HL-60 (cell line): Measurements from ENCODE around the gene IQGAP2.

Experiments used
- DNase-seq, 2 experiments: peaks; one replicate each; pipeline ENCODE4 v3.0.0-alpha.2; 2010 to 2020; ENCODE audit warnings: low read depth in 1 of 2, low spot score in 1 of 2
- H3K27ac ChIP-seq: fragments of 250-450 bp; sonication (Bioruptor Pico); replicated peaks from 2 replicates; pipeline ENCODE4 v1.5.1; 2020; ENCODE audit warnings: mild to moderate bottlenecking, moderate library complexity
- H3K27me3 ChIP-seq: fragments of 250-450 bp; sonication (Bioruptor Pico); 2 replicates; pipeline ENCODE4 v1.5.1; 2021; ENCODE audit warnings: mild to moderate bottlenecking, moderate library complexity; ENCODE audit not compliant: insufficient read depth, poor library complexity, severe bottlenecking
- H3K4me3 ChIP-seq: replicated peaks from 2 replicates; pipeline ENCODE4 v1.5.1; 2011; ENCODE audit warnings: mild to moderate bottlenecking, control low read depth, low read length; ENCODE audit not compliant: insufficient read depth
- GABPA ChIP-seq: IDR thresholded peaks from 2 replicates; pipeline ENCODE4 v1.6.1; 2012; ENCODE audit warnings: low read depth
- POLR2AphosphoS5 ChIP-seq: IDR thresholded peaks from 2 replicates; pipeline ENCODE4 v1.6.1; 2012; ENCODE audit warnings: low read depth
- SPI1 ChIP-seq: IDR thresholded peaks from 2 replicates; pipeline ENCODE4 v1.6.1; 2012; ENCODE audit warnings: low read depth, mild to moderate bottlenecking, borderline replicate concordance
- TF ChIP-seq, protein P1 (sequence below): IDR thresholded peaks from one replicate; pipeline ENCODE4 v1.5.1; 2011; ENCODE audit warnings: low read length, control low read depth, inconsistent platforms; ENCODE audit not compliant: insufficient read depth
- TF ChIP-seq, protein P2 (sequence below): IDR thresholded peaks from 2 replicates; pipeline ENCODE4 v1.6.1; 2012; ENCODE audit warnings: low read depth; ENCODE audit not compliant: insufficient replicate concordance

The IQGAP2 gene

DNA sequence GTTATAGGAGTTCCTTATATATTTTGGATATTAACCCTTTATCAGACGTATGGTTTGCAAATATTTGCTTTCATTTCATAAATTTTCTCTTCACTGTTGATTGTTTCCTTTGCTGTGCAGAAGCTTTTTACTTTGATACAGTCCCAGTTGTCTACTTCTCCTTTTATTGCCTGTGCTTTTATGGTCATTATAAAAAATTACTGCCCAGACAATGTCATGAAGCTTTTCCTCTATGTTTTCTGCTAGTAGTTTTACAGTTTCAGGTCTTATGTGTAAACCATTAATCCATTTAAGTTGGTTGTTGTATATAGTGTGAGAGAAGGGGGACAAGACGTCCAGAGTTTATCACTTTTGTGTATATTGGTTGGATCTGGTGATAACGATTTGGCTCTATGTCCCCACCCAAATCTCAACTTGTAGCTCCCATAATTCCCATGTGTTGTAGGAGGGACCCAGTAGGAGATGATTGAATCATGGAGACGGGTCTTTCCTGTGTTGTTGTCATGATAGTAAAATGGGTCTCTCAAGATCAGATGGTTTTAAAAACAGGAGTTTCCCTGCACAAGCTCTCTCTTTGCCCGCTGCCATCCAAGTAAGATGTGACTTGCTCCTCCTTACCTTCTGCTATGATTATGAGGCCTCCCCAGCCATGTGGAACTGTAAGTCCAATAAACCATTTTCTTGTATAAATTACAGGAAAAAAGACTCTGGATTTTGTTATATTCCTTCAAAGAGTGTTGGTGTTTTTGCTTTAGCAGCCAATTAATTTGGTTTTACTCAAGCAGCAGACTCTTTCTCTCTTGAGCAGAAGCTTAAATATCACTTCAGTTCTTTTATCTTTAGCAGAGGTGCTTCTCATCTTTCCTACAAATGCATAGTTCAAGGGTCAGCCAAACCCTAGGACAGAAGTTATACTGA, 326.5 kb downstream of the IQGAP2 start:
- DNase-seq = no peak
- no peaks in the 10 kb centered on the region for H3K27me3 ChIP-seq
- H3K27ac ChIP-seq = no peak overlapping the region
- TF ChIP-seq, protein P1, sequence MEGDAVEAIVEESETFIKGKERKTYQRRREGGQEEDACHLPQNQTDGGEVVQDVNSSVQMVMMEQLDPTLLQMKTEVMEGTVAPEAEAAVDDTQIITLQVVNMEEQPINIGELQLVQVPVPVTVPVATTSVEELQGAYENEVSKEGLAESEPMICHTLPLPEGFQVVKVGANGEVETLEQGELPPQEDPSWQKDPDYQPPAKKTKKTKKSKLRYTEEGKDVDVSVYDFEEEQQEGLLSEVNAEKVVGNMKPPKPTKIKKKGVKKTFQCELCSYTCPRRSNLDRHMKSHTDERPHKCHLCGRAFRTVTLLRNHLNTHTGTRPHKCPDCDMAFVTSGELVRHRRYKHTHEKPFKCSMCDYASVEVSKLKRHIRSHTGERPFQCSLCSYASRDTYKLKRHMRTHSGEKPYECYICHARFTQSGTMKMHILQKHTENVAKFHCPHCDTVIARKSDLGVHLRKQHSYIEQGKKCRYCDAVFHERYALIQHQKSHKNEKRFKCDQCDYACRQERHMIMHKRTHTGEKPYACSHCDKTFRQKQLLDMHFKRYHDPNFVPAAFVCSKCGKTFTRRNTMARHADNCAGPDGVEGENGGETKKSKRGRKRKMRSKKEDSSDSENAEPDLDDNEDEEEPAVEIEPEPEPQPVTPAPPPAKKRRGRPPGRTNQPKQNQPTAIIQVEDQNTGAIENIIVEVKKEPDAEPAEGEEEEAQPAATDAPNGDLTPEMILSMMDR = no peak
- TF ChIP-seq POLR2AphosphoS5 (no peak), SPI1 (no peak)
- TF ChIP-seq, protein P2, sequence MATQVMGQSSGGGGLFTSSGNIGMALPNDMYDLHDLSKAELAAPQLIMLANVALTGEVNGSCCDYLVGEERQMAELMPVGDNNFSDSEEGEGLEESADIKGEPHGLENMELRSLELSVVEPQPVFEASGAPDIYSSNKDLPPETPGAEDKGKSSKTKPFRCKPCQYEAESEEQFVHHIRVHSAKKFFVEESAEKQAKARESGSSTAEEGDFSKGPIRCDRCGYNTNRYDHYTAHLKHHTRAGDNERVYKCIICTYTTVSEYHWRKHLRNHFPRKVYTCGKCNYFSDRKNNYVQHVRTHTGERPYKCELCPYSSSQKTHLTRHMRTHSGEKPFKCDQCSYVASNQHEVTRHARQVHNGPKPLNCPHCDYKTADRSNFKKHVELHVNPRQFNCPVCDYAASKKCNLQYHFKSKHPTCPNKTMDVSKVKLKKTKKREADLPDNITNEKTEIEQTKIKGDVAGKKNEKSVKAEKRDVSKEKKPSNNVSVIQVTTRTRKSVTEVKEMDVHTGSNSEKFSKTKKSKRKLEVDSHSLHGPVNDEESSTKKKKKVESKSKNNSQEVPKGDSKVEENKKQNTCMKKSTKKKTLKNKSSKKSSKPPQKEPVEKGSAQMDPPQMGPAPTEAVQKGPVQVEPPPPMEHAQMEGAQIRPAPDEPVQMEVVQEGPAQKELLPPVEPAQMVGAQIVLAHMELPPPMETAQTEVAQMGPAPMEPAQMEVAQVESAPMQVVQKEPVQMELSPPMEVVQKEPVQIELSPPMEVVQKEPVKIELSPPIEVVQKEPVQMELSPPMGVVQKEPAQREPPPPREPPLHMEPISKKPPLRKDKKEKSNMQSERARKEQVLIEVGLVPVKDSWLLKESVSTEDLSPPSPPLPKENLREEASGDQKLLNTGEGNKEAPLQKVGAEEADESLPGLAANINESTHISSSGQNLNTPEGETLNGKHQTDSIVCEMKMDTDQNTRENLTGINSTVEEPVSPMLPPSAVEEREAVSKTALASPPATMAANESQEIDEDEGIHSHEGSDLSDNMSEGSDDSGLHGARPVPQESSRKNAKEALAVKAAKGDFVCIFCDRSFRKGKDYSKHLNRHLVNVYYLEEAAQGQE = no peak
- H3K4me3 ChIP-seq = no peak overlapping the region

DNA sequence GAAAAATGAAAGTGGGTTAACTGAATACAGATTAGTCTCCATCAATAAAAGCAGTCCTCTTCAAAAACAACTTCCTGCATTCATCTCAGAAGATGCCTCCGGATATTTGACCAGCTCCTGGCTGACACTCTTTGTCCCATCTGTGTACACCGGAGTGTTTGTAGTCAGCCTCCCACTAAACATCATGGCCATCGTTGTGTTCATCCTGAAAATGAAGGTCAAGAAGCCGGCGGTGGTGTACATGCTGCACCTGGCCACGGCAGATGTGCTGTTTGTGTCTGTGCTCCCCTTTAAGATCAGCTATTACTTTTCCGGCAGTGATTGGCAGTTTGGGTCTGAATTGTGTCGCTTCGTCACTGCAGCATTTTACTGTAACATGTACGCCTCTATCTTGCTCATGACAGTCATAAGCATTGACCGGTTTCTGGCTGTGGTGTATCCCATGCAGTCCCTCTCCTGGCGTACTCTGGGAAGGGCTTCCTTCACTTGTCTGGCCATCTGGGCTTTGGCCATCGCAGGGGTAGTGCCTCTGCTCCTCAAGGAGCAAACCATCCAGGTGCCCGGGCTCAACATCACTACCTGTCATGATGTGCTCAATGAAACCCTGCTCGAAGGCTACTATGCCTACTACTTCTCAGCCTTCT, 329.4 kb downstream of the IQGAP2 start:
- TF ChIP-seq, protein P2 = no peak
- TF ChIP-seq, protein P1 = no peak
- TF ChIP-seq GABPA = no peak
- TF ChIP-seq POLR2AphosphoS5 = no peak
- Histone ChIP-seq H3K27me3 (no peaks in the 10 kb centered on the region), H3K27ac (no peak overlapping the region), H3K4me3 (no peak overlapping the region)
- DNase-seq = no peak

DNA sequence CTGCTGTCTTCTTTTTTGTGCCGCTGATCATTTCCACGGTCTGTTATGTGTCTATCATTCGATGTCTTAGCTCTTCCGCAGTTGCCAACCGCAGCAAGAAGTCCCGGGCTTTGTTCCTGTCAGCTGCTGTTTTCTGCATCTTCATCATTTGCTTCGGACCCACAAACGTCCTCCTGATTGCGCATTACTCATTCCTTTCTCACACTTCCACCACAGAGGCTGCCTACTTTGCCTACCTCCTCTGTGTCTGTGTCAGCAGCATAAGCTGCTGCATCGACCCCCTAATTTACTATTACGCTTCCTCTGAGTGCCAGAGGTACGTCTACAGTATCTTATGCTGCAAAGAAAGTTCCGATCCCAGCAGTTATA, 329.9 kb downstream of the IQGAP2 start:
- no peak for TF ChIP-seq SPI1
- no peak for TF ChIP-seq GABPA
- TF ChIP-seq POLR2AphosphoS5 = no peak
- TF ChIP-seq, protein P1 = no peak
- TF ChIP-seq, protein P2 = no peak
- Histone ChIP-seq H3K27ac (no peak overlapping the region), H3K27me3 (no peaks in the 10 kb centered on the region), H3K4me3 (no peak overlapping the region)
- no peak for DNase-seq
